Gastrocnemius medialis (tissue), 4 donors: Measurements from ENCODE around the gene THSD7A.

Experiments
- CTCF ChIP-seq, 5 experiments: fragments of 450-650 bp in 3 of 5; fragments of 200-600 bp in 2 of 5; sonication (generic) in 2 of 5; IDR thresholded peaks in 4 of 5; conservative IDR thresholded peaks in 1 of 5; 1 replicate in 4 of 5; 2 replicates in 1 of 5; pipeline ENCODE4 v1.5.1; 2016 to 2019; ENCODE audit warnings: antibody characterized with exemption in 5 of 5, mild to moderate bottlenecking in 3 of 5, moderate library complexity in 3 of 5
- POLR2A ChIP-seq, 2 donors: fragments of 450-650 bp; IDR thresholded peaks; one replicate each; pipeline ENCODE4 v1.6.1; 2017; ENCODE audit warnings: antibody characterized with exemption in 2 of 2, mild to moderate bottlenecking in 2 of 2, moderate library complexity in 2 of 2

GRCh38 chr7:11507929-11508328 lies 324.1 kb downstream of the THSD7A start:
- TF ChIP-seq POLR2A (IDR thresholded peaks at IDR 0.05) (no peak), CTCF (IDR thresholded peaks at IDR 0.05 in 4 of 5, conservative IDR thresholded peaks at IDR 0.05 in 1 of 5) (no peak)
